T-cell (primary cell): ENCODE results near the gene CPOX. TPM values are rescaled to one million over a fixed set of nuclear protein-coding genes. Genes with fewer than 3 reads are reported as not detected.

Experiments
- ATAC-seq, 4 experiments: fragments of 200-7000 bp in 3 of 4; fragments of 150-1000 bp in 1 of 4; cut with Tn5 transposase; replicated peaks in 1 of 4; 1 replicate in 3 of 4; 2 replicates in 1 of 4; pipeline ENCODE4 v1.10.0; 2021; ENCODE audit warnings: moderate library complexity in 3 of 4, mild to moderate bottlenecking in 2 of 4, moderate number of reproducible peaks in 1 of 4
- CTCF ChIA-PET, 2 donors: fragments of 300-600 bp; sonication (Branson Sonifier 250); formaldehyde crosslinking; loops; one replicate each; lab custom pipeline; 2022; ENCODE audit warnings: antibody characterized with exemption in 2 of 2; lab: Charles Lee
- POLR2A ChIA-PET, 2 donors: fragments of 300-600 bp; sonication (Branson Sonifier 250); formaldehyde crosslinking; loops; one replicate each; lab custom pipeline; 2022; ENCODE audit warnings: antibody characterized with exemption in 2 of 2; lab: Charles Lee
- DNase-seq, 35 experiments: peaks; one replicate each; pipeline versions ENCODE4 v3.0.0 to v3.0.0-alpha.2; 2013 to 2023
- H3K27ac ChIP-seq: one replicate; pipeline ENCODE4 v1.5.1; 2013; ENCODE audit warnings: low read length
- H3K27me3 ChIP-seq, 2 experiments: replicated peaks in 1 of 2; 1 replicate in 1 of 2; 2 replicates in 1 of 2; pipeline versions ENCODE4 v1.6.1 to v1.7.0; 2013; ENCODE audit warnings: low read length in 1 of 2, mixed read lengths in 1 of 2; ENCODE audit not compliant: control insufficient read depth in 2 of 2, insufficient read depth in 2 of 2; ENCODE audit errors: extremely low read depth in 1 of 2
- H3K36me3 ChIP-seq, 2 donors: 1 replicate in 1 of 2; 2 replicates in 1 of 2; pipeline versions ENCODE4 v1.6.1 to v1.7.0; 2013; ENCODE audit warnings: low read length in 1 of 2; ENCODE audit not compliant: control insufficient read depth in 2 of 2, insufficient read depth in 1 of 2; ENCODE audit errors: extremely low read depth in 1 of 2
- H3K4me1 ChIP-seq, 2 experiments: 1 replicate in 1 of 2; 2 replicates in 1 of 2; pipeline versions ENCODE4 v1.6.1 to v1.7.0; 2013; ENCODE audit warnings: low read length in 2 of 2, mixed read lengths in 1 of 2; ENCODE audit not compliant: insufficient read depth in 2 of 2, control insufficient read depth in 1 of 2; ENCODE audit errors: extremely low read depth in 1 of 2
- H3K4me3 ChIP-seq, 2 donors: 1 replicate in 1 of 2; 2 replicates in 1 of 2; pipeline versions ENCODE4 v1.5.1 to v1.7.0; 2013; ENCODE audit warnings: mild to moderate bottlenecking in 2 of 2, low read length in 1 of 2, moderate library complexity in 1 of 2; ENCODE audit not compliant: control insufficient read depth in 1 of 2; ENCODE audit errors: extremely low read depth in 1 of 2
- H3K9me3 ChIP-seq: 2 replicates; pipeline ENCODE4 v1.7.0; 2013
- H3K27ac Mint-ChIP-seq, 2 donors: one replicate each; pipeline ENCODE4 v1.8.0; 2020 to 2021; ENCODE audit warnings: mild to moderate bottlenecking in 2 of 2, mixed read lengths in 2 of 2
- H3K27me3 Mint-ChIP-seq, 2 donors: one replicate each; pipeline ENCODE4 v1.8.0; 2021 to 2022; ENCODE audit warnings: mixed read lengths in 2 of 2
- H3K36me3 Mint-ChIP-seq: one replicate; pipeline ENCODE4 v1.8.0; 2021; ENCODE audit warnings: mixed read lengths
- H3K4me1 Mint-ChIP-seq, 3 donors: one replicate each; pipeline ENCODE4 v1.8.0; 2020 to 2022; ENCODE audit warnings: mixed read lengths in 3 of 3, mild to moderate bottlenecking in 1 of 3
- H3K4me3 Mint-ChIP-seq, 3 donors: one replicate each; pipeline ENCODE4 v1.8.0; 2020 to 2022; ENCODE audit warnings: mild to moderate bottlenecking in 3 of 3, mixed read lengths in 3 of 3, moderate library complexity in 3 of 3
- H3K9me3 Mint-ChIP-seq, 3 donors: one replicate each; pipeline ENCODE4 v1.8.0; 2020 to 2022; ENCODE audit warnings: mixed read lengths in 3 of 3
- WGBS: methylation state at CpG from one replicate; pipeline ENCODE4 v1.1.5; 2013; ENCODE audit warnings: missing lambda C conversion rate; ENCODE audit not compliant: insufficient coverage; 5-methylcytosine and 5-hydroxymethylcytosine counted together
- total RNA-seq, 35 experiments: library from RNA in 6 of 35; stranded (reverse) in 6 of 35; fragments of 120-200 nt in 1 of 35; gene quantifications; one replicate each; pipeline versions ENCODE4 v1.2.1 to v1.2.4 and lab custom pipeline; 2013 to 2026

CPOX gene
- total RNA-seq, 5 donors from 2014 or later (not counting 1 experiment from before 2014, with no cell fraction given): 13.9 to 47.6 (median 44.6) TPM

DNA sequence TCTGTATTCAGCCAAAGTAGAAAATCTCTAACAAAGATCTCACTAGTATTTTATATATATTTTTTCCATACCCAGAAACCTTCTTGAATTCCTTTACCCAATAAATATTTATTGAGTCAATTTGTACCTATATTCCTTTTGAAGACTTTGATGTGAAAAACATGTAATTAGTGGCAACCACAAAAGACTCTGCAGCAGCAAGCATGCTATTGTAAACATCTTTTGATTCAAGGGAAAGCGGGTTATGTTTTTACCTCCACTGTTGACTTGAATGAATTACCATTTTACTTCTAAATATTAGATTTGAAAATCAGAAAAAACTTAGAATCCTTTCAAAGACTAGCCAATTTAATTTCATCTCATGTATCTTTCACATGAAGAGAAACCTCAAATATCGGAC is 59.2 kb downstream of the CPOX start:
- no peaks in the 10 kb centered on the region for H3K36me3 Mint-ChIP-seq
- H3K27ac Mint-ChIP-seq: no peak overlapping the region
- ATAC-seq (no peak), DNase-seq (no peak)
- Histone ChIP-seq H3K9me3 (no peaks in the 10 kb centered on the region), H3K27me3 (no peaks in the 10 kb centered on the region), H3K4me1 (no peaks in the 10 kb centered on the region), H3K4me3 (peak overlapping the region in 1 of 2 donors; percentile 0), H3K36me3 (no peaks in the 10 kb centered on the region), H3K27ac (no peak overlapping the region)
- no CpG with 5 or more reads among the region's 2 CpGs for WGBS
- ChIA-PET POLR2A (no interaction called here), CTCF (no interaction called here)
- H3K9me3 Mint-ChIP-seq: no peaks in the 10 kb centered on the region
- H3K4me1 Mint-ChIP-seq: peaks cover 0 to 19% (median 10%) of the 10 kb centered on the region in 3 donors
- H3K4me3 Mint-ChIP-seq: peak overlapping the region in 1 of 3 donors; percentile 28
- no peaks in the 10 kb centered on the region for H3K27me3 Mint-ChIP-seq

DNA sequence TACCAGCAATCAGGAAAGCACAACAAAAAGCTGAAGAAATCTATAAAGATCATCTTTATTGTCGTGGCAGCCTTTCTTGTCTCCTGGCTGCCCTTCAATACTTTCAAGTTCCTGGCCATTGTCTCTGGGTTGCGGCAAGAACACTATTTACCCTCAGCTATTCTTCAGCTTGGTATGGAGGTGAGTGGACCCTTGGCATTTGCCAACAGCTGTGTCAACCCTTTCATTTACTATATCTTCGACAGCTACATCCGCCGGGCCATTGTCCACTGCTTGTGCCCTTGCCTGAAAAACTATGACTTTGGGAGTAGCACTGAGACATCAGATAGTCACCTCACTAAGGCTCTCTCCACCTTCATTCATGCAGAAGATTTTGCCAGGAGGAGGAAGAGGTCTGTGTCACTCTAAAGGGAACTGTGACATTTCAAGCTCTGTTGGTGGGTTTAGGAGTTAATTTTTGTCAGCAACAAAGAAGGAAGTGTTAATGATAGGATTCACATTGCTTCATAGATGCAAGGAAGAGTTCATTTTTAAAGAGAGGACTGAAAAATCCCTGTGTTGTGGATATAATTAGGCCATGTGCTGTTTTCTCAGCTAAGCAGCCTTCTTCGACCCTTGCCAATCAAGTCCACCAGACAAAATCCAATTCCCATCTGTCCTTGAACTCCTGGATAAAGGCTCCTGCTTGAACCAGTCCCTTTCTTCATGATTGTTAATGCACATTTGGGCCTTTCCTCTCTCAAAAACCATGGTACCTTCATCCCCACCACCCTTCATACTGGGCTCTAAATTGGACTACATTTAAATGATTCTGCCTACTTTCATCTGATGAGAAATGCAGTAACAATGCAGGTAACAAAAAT is 60.5 kb downstream of the CPOX start:
- no peaks in the 10 kb centered on the region for H3K9me3 Mint-ChIP-seq
- Histone ChIP-seq H3K27me3 (no peaks in the 10 kb centered on the region), H3K4me1 (no peaks in the 10 kb centered on the region), H3K27ac (no peak overlapping the region), H3K9me3 (no peaks in the 10 kb centered on the region), H3K4me3 (peak overlapping the region in 1 of 2 donors; percentile 16), H3K36me3 (no peaks in the 10 kb centered on the region)
- peaks cover 0 to 14% (median 6%) of the 10 kb centered on the region in 3 donors for H3K4me1 Mint-ChIP-seq
- ATAC-seq: no peak
- H3K27ac Mint-ChIP-seq: peak overlapping the region; percentile 2 to 73
- ChIA-PET POLR2A (interaction anchor here in 1 of 2 donors (0.5 kb wide), 1 partner anchor 14 kb away, joined by 3 read pairs; no protein-coding TSS in a partner anchor), CTCF (interaction anchor here (0.8 to 1.8 kb wide), 2 partner anchors 12 to 13 kb away, joined by 4 to 6 read pairs; no protein-coding TSS in a partner anchor)
- 100% methylated on average over 1 of the region's 6 CpGs for WGBS
- H3K4me3 Mint-ChIP-seq: peak overlapping the region in 2 of 3 donors; percentile 59 to 76
- no peaks in the 10 kb centered on the region for H3K36me3 Mint-ChIP-seq
- H3K27me3 Mint-ChIP-seq: no peaks in the 10 kb centered on the region
- no peak for DNase-seq

DNA sequence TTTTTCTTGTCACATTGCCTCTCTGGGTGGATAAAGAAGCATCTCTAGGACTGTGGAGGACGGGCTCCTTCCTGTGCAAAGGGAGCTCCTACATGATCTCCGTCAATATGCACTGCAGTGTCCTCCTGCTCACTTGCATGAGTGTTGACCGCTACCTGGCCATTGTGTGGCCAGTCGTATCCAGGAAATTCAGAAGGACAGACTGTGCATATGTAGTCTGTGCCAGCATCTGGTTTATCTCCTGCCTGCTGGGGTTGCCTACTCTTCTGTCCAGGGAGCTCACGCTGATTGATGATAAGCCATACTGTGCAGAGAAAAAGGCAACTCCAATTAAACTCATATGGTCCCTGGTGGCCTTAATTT is 61.2 kb downstream of the CPOX start:
- no peaks in the 10 kb centered on the region for H3K4me1 ChIP-seq
- ChIA-PET CTCF (interaction anchor here (0.8 to 1.8 kb wide), 2 partner anchors 11 to 14 kb away, joined by 4 to 6 read pairs; no protein-coding TSS in a partner anchor), POLR2A (interaction anchor here in 1 of 2 donors (0.5 to 0.6 kb wide), 2 partner anchors 15 to 89 kb away, joined by 3 to 6 read pairs; no protein-coding TSS in a partner anchor)
- H3K27ac Mint-ChIP-seq: peak overlapping the region in 1 of 2 donors; percentile 73
- H3K36me3 ChIP-seq: no peaks in the 10 kb centered on the region
- H3K4me1 Mint-ChIP-seq: peaks cover 0 to 14% (median 6%) of the 10 kb centered on the region in 3 donors
- peak in 2 of 4 experiments; percentile 11 to 47 for ATAC-seq
- peak overlapping the region in 2 of 3 donors; percentile 59 to 76 for H3K4me3 Mint-ChIP-seq
- peak overlapping the region in 1 of 2 donors; percentile 16 for H3K4me3 ChIP-seq
- 87% methylated on average over 5 of the region's 5 CpGs for WGBS
- no peaks in the 10 kb centered on the region for H3K27me3 Mint-ChIP-seq
- H3K27ac ChIP-seq: no peak overlapping the region
- no peaks in the 10 kb centered on the region for H3K9me3 ChIP-seq
- H3K27me3 ChIP-seq: no peaks in the 10 kb centered on the region
- H3K9me3 Mint-ChIP-seq: no peaks in the 10 kb centered on the region
- H3K36me3 Mint-ChIP-seq: no peaks in the 10 kb centered on the region
- no peak for DNase-seq

DNA sequence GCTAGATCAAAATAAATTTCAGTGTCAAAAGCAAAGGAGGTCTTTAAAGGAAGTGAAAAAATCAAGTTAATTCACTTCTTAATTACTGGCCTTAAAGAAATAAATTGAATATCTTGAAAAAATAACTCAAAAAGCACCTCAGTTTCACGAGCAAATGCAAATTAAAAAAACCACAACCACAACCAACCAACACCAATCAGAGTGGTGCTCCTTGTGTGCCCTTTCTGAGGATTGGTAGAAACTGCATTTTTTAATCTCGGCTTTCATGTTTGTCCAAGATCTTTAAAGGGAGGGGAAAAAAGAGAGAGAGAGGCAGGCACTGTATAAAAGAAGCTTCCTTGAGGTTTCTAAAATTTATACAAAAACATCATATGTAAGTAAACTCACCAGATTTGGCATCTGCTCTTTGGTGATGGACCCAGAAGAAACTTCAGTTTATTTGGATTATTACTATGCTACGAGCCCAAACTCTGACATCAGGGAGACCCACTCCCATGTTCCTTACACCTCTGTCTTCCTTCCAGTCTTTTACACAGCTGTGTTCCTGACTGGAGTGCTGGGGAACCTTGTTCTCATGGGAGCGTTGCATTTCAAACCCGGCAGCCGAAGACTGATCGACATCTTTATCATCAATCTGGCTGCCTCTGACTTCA is 61.7 kb downstream of the CPOX start, which contains the start of gene GPR15:
TSS of gene GPR15 (plus strand) at position 357 of the 653 bp plus-strand sequence. CDS start at position 413, 56 bp downstream.
- H3K27ac Mint-ChIP-seq: peak within 1 kb of the TSS; percentile 2 to 73
- DNase-seq: peak in 1 of 35 experiments; percentile 31
- ChIA-PET POLR2A (interaction anchor here in 1 of 2 donors (0.6 kb wide), 1 partner anchor 90 kb away, joined by 6 read pairs; no protein-coding TSS in a partner anchor), CTCF (interaction anchor here in 1 of 2 donors (1.8 kb wide), 1 partner anchor 14 kb away, joined by 6 read pairs; no protein-coding TSS in a partner anchor)
- peaks cover 0 to 9% (median 3%) of the 10 kb centered on the region in 3 donors for H3K4me1 Mint-ChIP-seq
- no peaks in the 10 kb centered on the region for H3K9me3 ChIP-seq
- H3K4me3 ChIP-seq: peak within 1 kb of the TSS in 1 of 2 donors; percentile 16
- 80% methylated on average over 1 of the region's 7 CpGs for WGBS
- H3K4me1 ChIP-seq: no peaks in the 10 kb centered on the region
- peak within 1 kb of the TSS in 2 of 3 donors; percentile 59 to 76 for H3K4me3 Mint-ChIP-seq
- H3K36me3 Mint-ChIP-seq: no peaks in the 10 kb centered on the region
- no peaks in the 10 kb centered on the region for H3K27me3 ChIP-seq
- H3K36me3 ChIP-seq: no peaks in the 10 kb centered on the region
- ATAC-seq: peak in 2 of 4 experiments; percentile 33 to 34
- H3K27ac ChIP-seq: no peak within 1 kb of the TSS
- no peaks in the 10 kb centered on the region for H3K27me3 Mint-ChIP-seq
- no peaks in the 10 kb centered on the region for H3K9me3 Mint-ChIP-seq

DNA sequence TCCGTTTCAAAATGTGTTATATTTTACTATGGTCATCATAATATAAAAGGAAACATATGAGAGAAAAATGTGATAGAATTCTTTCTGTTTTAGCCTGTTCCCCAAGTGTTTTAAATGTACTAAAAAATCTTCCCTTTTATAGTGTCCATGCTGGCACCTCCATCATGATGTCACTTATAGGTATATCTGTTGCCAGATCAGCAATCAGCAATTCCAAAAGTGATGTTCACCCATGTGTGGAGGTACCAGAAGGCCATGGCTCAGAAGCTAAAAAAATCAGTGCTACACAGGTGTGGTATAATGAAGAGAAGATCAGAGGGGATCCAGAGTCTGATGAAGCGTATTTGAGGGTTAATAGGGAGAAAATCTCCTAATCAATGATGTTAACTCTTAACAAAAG is 62.7 kb downstream of the CPOX start:
- no peaks in the 10 kb centered on the region for H3K9me3 ChIP-seq
- no peaks in the 10 kb centered on the region for H3K4me1 ChIP-seq
- ChIA-PET CTCF (interaction anchor here in 1 of 2 donors (1.6 kb wide), 1 partner anchor 28 kb away, joined by 3 read pairs; no protein-coding TSS in a partner anchor), POLR2A (no interaction called here)
- H3K4me3 ChIP-seq: no peak overlapping the region
- H3K9me3 Mint-ChIP-seq: no peaks in the 10 kb centered on the region
- H3K27me3 Mint-ChIP-seq: no peaks in the 10 kb centered on the region
- H3K4me1 Mint-ChIP-seq: peaks cover 0 to 7% (median 2%) of the 10 kb centered on the region in 3 donors
- no peaks in the 10 kb centered on the region for H3K27me3 ChIP-seq
- H3K27ac Mint-ChIP-seq: no peak overlapping the region
- WGBS: no CpG with 5 or more reads among the region's 2 CpGs
- H3K27ac ChIP-seq: no peak overlapping the region
- no peaks in the 10 kb centered on the region for H3K36me3 Mint-ChIP-seq
- DNase-seq (no peak), ATAC-seq (no peak)
- no peaks in the 10 kb centered on the region for H3K36me3 ChIP-seq
- no peak overlapping the region for H3K4me3 Mint-ChIP-seq
